Aorta (tissue), 5 donors: ENCODE results near the gene FAH. TPM values are rescaled to one million over a fixed set of nuclear protein-coding genes. Genes with fewer than 3 reads are reported as not detected.

Experiments
- ATAC-seq: fragments of 200-7000 bp; cut with Tn5 transposase; one replicate; pipeline ENCODE4 v1.9.1; 2022; ENCODE audit warnings: moderate library complexity; ENCODE audit not compliant: low FRiP score
- DNase-seq, 2 donors: peaks; one replicate each; pipeline ENCODE4 v3.0.0-alpha.2; 2020
- H3K27ac ChIP-seq, 2 donors: one replicate each; pipeline ENCODE4 v1.5.1; 2013; ENCODE audit warnings: low read length in 2 of 2, mild to moderate bottlenecking in 2 of 2, moderate library complexity in 2 of 2, control low read depth in 1 of 2, inconsistent platforms in 1 of 2, low read depth in 1 of 2
- H3K27me3 ChIP-seq, 2 donors: one replicate each; pipeline ENCODE4 v1.6.1; 2013; ENCODE audit warnings: control low read depth in 1 of 2, low read length in 1 of 2, mild to moderate bottlenecking in 1 of 2, moderate library complexity in 1 of 2; ENCODE audit not compliant: insufficient read depth in 2 of 2, control insufficient read depth in 1 of 2
- H3K36me3 ChIP-seq, 2 donors: one replicate each; pipeline ENCODE4 v1.6.1; 2013; ENCODE audit warnings: control low read depth in 1 of 2, low read length in 1 of 2, mild to moderate bottlenecking in 1 of 2; ENCODE audit not compliant: insufficient read depth in 2 of 2, control insufficient read depth in 1 of 2
- H3K4me1 ChIP-seq, 2 donors: one replicate each; pipeline ENCODE4 v1.6.1; 2013; ENCODE audit warnings: low read length in 2 of 2, control low read depth in 1 of 2, mild to moderate bottlenecking in 1 of 2, moderate library complexity in 1 of 2; ENCODE audit not compliant: insufficient read depth in 2 of 2, control insufficient read depth in 1 of 2
- H3K4me3 ChIP-seq, 2 donors: one replicate each; pipeline ENCODE4 v1.5.1; 2013; ENCODE audit warnings: low read length in 2 of 2, control low read depth in 1 of 2, mild to moderate bottlenecking in 1 of 2
- H3K9me3 ChIP-seq: one replicate; pipeline ENCODE4 v1.6.1; 2013; ENCODE audit warnings: mild to moderate bottlenecking, low read length; ENCODE audit not compliant: control insufficient read depth
- WGBS, 2 donors: extraction: QIAGEN DNeasy Blood & Tissue Kit; methylation state at CpG; one replicate each; pipeline ENCODE4 v1.1.7; 2013; 5-methylcytosine and 5-hydroxymethylcytosine counted together
- intact Hi-C, 2 donors: fragments of 100-400 bp; cut with DNase I; formaldehyde crosslinking; loops; one replicate each; pipeline versions ENCODE4 v1.14.2 to v1.15.0; 2022
- polyA plus RNA-seq, 2 donors: library from polyadenylated mRNA; stranded (reverse); fragments of 200-250 nt; gene quantifications; one replicate each; pipeline ENCODE4 v1.2.3, GENCODE V29; 2013
- total RNA-seq, 2 donors: library from RNA; stranded (reverse); fragmentation: NEBNext Ultra II Directional; extraction: Animal tissue kit (Norgen Biotek cat#: 25700); gene quantifications; one replicate each; pipeline ENCODE4 v1.2.1, GENCODE V29; 2021
- donor health status: healthy with polysubstance abuse.
- donor health status: Bipolar disorder and iron deficiency.
- donor health status: DM: no; HTN: no; CAD: no.
- donor health status: DM: no; HTN: no; CAD: no.
- donor health status: DM: yes; HTN: yes; CAD: no.

FAH gene
- total and polyA plus RNA-seq, 4 donors, result 18.2 to 137 (median 20.6) TPM

DNA sequence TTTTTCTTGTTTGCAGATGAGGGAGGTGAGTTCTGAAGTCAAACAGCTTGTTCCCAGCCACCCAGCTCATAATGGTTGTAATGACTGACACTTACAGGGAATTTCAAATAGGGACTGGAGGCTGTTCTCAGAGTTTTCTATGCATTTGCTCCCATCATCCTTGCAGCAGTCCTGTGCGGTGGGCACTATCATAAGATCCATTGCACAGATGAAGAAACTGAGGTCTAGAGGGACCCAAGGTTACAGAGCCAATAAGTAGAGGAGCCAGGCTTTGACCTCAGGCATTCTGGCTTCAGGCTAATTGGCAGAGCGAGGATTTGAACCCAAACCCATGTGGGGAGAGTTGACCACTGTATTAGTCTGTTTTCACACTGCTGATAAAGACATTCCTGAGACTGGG is 32.4 kb downstream of the FAH start:
- ATAC-seq (no peak), DNase-seq (no peak)
- intact Hi-C loops, result no loop called here
- H3K4me3 ChIP-seq, result no peak overlapping the region
- H3K4me1 ChIP-seq, result peaks cover 5 to 6% of the 10 kb centered on the region in 2 donors
- no peaks in the 10 kb centered on the region for H3K9me3 ChIP-seq
- peaks cover 2 to 4% of the 10 kb centered on the region in 2 donors for H3K36me3 ChIP-seq
- no peak overlapping the region for H3K27ac ChIP-seq
- WGBS, 2 donors, result 98% methylated on average over 2 of the region's 2 CpGs
- H3K27me3 ChIP-seq, result no peaks in the 10 kb centered on the region

DNA sequence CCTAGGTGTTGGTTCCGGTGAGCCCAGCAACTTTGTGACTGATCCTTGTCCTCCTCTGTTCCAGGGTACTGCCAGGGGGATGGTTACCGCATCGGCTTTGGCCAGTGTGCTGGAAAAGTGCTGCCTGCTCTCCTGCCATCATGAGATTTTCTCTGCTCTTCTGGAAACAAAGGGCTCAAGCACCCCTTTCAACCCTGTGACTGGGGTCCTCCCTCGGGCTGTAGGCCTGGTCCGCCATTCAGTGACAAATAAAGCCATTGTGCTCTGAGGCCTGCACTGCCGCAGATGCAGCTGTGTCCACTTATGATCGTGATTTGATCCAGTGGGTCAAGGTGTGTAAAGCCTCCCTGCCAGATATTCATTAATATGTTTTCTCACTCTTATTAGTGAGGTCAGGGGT is 33.3 kb downstream of the FAH start:
- ATAC-seq (no peak), DNase-seq (no peak)
- H3K27me3 ChIP-seq, result no peaks in the 10 kb centered on the region
- H3K27ac ChIP-seq, result no peak overlapping the region
- peaks cover 2 to 4% of the 10 kb centered on the region in 2 donors for H3K36me3 ChIP-seq
- peaks cover 5 to 6% of the 10 kb centered on the region in 2 donors for H3K4me1 ChIP-seq
- WGBS, 2 donors, result 94 to 97% methylated on average over 7 of the region's 7 CpGs
- H3K9me3 ChIP-seq, result no peaks in the 10 kb centered on the region
- intact Hi-C loops, result no loop called here
- H3K4me3 ChIP-seq, result no peak overlapping the region

DNA sequence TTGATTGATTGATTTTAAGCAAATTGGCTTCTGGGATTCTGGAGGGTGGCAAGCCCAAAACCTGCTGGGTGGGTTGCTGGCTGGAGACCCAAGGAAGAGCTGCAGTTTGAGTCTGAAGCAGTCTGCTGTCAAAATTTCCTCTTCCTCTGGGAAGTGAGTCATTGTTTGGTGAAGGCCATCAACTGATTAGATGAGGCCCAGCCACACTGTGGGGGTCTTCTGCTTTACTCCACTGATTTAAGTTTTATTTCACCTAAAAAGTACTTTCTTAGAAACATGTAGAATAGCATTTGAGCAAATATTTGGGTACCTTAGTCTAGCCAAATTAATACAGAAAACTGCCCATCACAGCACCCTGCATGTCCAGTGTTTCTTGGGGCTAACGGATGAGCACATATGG is 33.8 kb downstream of the FAH start:
- no peaks in the 10 kb centered on the region for H3K9me3 ChIP-seq
- H3K27me3 ChIP-seq, result no peaks in the 10 kb centered on the region
- intact Hi-C loops, result no loop called here
- peaks cover 2 to 4% of the 10 kb centered on the region in 2 donors for H3K36me3 ChIP-seq
- H3K27ac ChIP-seq, result no peak overlapping the region
- ATAC-seq, result no peak
- DNase-seq, result no peak
- H3K4me3 ChIP-seq, result no peak overlapping the region
- 99 to 100% methylated on average over 1 of the region's 1 CpG for WGBS, 2 donors
- H3K4me1 ChIP-seq, result peaks cover 5 to 6% of the 10 kb centered on the region in 2 donors

DNA sequence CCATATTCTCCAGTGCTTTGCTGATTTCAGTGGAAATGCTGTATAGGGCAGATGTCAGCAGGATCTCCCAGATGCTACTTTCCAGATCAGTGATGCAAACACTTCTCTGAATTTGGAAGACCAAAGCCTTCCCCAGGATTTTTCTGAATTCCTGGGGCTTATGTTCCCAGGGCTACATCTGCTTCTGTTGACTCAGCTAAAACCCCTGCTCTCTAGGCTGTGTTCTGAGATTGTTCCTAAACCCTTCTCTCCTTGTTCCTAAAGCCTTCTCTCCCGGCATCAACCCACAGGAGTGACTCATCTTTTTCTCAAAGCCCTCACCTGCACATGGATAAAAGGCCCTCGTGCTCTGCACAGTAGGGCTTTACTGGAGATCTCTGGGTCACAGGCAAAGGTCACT is 35.5 kb downstream of the FAH start:
- no peak overlapping the region for H3K27ac ChIP-seq
- intact Hi-C loops, result no loop called here
- no peaks in the 10 kb centered on the region for H3K9me3 ChIP-seq
- no peaks in the 10 kb centered on the region for H3K4me1 ChIP-seq
- DNase-seq, result no peak
- ATAC-seq, result no peak
- H3K27me3 ChIP-seq, result no peaks in the 10 kb centered on the region
- 68 to 73% methylated on average over 2 of the region's 2 CpGs for WGBS, 2 donors
- peaks cover 2 to 4% of the 10 kb centered on the region in 2 donors for H3K36me3 ChIP-seq
- H3K4me3 ChIP-seq, result no peak overlapping the region

DNA sequence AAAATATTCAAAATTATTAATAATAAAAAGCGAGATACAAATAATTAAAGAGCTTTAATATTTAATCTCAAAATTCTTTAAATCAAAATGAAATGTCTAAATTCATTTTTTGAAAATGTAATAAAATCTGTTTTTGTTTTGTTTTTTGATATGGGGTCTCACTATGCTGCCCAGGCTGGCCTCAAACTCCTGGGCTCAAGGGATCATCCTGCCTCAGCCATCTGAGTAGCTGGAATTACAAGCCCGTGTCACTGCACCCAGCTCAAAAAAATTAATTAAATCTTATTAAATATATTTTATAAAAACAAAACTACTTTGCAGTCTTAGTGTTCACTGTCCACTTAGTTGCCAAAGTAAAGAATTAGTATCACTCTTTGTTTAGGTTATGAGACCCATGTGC is 38.4 kb downstream of the FAH start:
- WGBS, 2 donors, result 82 to 92% methylated on average over 2 of the region's 2 CpGs
- no peaks in the 10 kb centered on the region for H3K4me1 ChIP-seq
- no peak overlapping the region for H3K27ac ChIP-seq
- no peak overlapping the region for H3K4me3 ChIP-seq
- H3K27me3 ChIP-seq, result no peaks in the 10 kb centered on the region
- H3K36me3 ChIP-seq, result peaks cover 2 to 4% of the 10 kb centered on the region in 2 donors
- DNase-seq (no peak), ATAC-seq (no peak)
- no peaks in the 10 kb centered on the region for H3K9me3 ChIP-seq
- intact Hi-C loops, result no loop called here

DNA sequence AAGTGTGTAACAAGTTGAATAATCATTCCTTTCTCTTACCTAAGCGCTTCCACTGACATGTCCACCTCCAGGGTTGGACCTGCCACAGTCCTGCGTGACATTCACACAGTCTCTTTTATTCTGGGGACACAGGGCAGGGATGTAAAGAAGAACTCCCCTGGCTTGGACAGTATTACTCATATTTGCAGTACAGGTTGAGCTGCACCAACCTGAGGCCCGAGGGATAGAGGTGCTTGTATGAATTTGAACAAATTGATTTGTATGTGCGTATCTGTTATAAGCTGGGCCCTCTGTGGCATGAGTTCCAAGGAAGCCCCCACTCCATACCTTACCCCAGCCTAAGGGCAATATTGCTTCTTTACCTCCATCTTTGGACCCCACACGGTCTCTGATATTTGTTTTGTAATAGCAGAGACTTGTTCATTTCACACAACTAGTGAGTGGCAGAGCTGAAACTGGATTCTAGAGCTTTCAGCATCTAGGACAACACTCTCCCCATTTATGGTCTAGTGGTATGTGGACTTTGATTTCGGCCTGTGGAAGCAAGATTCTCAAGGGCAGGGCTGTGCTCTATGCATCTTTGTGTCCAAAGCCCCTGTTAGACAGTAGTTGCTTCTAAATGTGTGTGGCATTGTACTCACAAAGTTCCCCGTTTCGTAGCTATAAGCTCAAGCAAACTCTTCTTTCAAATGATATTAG is 39.2 kb downstream of the FAH start:
- 92 to 94% methylated on average over 8 of the region's 8 CpGs for WGBS, 2 donors
- no peak overlapping the region for H3K27ac ChIP-seq
- intact Hi-C loops, result no loop called here

DNA sequence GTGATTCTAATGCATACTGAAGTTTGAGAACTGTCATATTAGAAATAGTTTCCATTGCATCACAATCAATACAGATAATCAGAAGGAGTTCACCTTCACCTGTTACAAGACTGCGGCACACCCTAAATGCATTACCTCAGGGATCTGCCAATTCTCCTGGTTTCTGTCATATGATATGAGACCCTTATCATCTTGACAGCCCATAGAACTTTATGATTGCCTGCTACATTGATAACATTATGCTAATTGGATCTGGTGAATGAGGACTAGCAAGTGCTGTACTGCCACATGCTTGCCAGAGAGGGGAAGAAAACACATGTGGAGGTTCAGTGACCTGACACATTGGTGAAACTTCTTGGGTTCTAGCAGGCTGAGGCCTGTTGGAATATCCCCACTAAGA is 41.4 kb downstream of the FAH start:
- DNase-seq (no peak), ATAC-seq (no peak)
- H3K9me3 ChIP-seq, result no peaks in the 10 kb centered on the region
- no peaks in the 10 kb centered on the region for H3K36me3 ChIP-seq
- no peak overlapping the region for H3K27ac ChIP-seq
- H3K4me1 ChIP-seq, result no peaks in the 10 kb centered on the region
- 97 to 98% methylated on average over 1 of the region's 1 CpG for WGBS, 2 donors
- H3K4me3 ChIP-seq, result no peak overlapping the region
- intact Hi-C loops, result no loop called here
- no peaks in the 10 kb centered on the region for H3K27me3 ChIP-seq

More for the DNA sequence above, 39.2 kb downstream of the FAH start:
- Histone ChIP-seq H3K4me3 (no peak overlapping the region), H3K36me3 (peaks cover 0 to 1% of the 10 kb centered on the region in 2 donors), H3K27me3 (no peaks in the 10 kb centered on the region), H3K4me1 (no peaks in the 10 kb centered on the region), H3K9me3 (no peaks in the 10 kb centered on the region)
- DNase-seq (no peak), ATAC-seq (no peak)

DNA sequence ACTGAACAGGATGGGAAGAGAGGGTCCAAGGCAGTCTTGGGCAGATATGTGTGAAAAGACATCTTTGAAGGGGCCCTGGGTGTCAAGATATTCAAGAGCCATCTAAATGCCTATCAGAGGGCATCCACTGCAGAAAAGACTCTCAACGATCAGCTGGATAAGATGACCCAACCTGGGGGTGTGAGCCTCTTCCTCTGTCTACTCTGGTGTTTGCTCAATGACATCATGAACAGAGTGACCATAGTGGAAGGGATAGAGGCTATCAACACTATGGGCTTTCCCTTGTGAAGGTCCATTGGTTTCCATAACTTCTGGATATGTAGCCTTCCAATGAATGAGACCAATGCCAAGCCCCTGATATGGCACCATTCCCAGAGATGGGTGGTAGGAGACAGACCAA is 42.1 kb downstream of the FAH start:
- Histone ChIP-seq H3K4me3 (no peak overlapping the region), H3K9me3 (no peaks in the 10 kb centered on the region), H3K4me1 (no peaks in the 10 kb centered on the region), H3K27me3 (no peaks in the 10 kb centered on the region), H3K36me3 (no peaks in the 10 kb centered on the region), H3K27ac (no peak overlapping the region)
- intact Hi-C loops, result no loop called here
- ATAC-seq, result no peak
- 78 to 80% methylated on average over 1 of the region's 1 CpG for WGBS, 2 donors
- no peak for DNase-seq

DNA sequence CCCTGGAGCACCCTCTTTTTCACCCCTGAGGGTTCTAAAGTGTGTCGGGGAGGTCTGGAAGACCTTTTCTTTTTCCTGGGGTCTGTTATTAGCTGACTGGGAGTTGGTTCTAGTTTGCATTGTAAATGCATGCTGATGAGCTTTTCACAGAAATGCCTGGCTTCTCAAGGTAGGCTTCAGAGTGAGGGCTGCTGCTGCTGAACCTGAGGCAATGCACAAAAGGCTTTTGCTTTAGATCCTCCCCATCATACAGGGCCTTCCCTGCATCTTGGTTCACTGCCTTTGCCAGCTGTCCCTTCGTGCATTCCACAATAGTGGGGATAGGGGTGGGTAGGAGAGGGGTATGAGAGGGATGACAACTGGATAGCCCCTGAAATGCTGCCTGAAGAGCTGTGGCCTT is 46.6 kb downstream of the FAH start:
- Histone ChIP-seq H3K27me3 (no peaks in the 10 kb centered on the region), H3K36me3 (no peaks in the 10 kb centered on the region), H3K4me3 (no peak overlapping the region), H3K9me3 (no peaks in the 10 kb centered on the region), H3K27ac (no peak overlapping the region), H3K4me1 (no peaks in the 10 kb centered on the region)
- intact Hi-C loops, result no loop called here
- ATAC-seq, result no peak
- 33 to 43% methylated on average over 2 of the region's 2 CpGs for WGBS, 2 donors
- no peak for DNase-seq
